Esophagus squamous epithelium (tissue), 5 donors: ENCODE measurements around the gene EFCAB6. TPM values are rescaled to one million over a fixed set of nuclear protein-coding genes. Genes with fewer than 3 reads are reported as not detected.

Experiments
- DNase-seq: peaks from one replicate; lab custom pipeline; 2025; lab: John Stamatoyannopoulos, UW
- H3K27ac ChIP-seq, 4 donors: fragments of 200-600 bp; sonication (generic); one replicate each; pipeline ENCODE4 v1.5.1; 2016 to 2019; ENCODE audit warnings: mild to moderate bottlenecking in 1 of 4
- H3K27me3 ChIP-seq, 4 donors: fragments of 200-600 bp; sonication (generic); 1 replicate in 3 of 4; 2 replicates in 1 of 4; pipeline versions ENCODE4 v1.5.1 to v1.6.0; 2017 to 2021; ENCODE audit warnings: antibody characterized with exemption in 1 of 4
- H3K36me3 ChIP-seq, 3 donors: fragments of 200-600 bp; sonication (generic); one replicate each; pipeline ENCODE4 v1.5.1; 2016 to 2019
- H3K4me1 ChIP-seq, 3 donors: fragments of 200-600 bp; sonication (generic); one replicate each; pipeline ENCODE4 v1.5.1; 2017 to 2019
- H3K4me3 ChIP-seq, 4 donors: fragments of 200-600 bp; sonication (generic); 1 replicate in 3 of 4; 2 replicates in 1 of 4; pipeline ENCODE4 v1.5.1; 2016 to 2019; ENCODE audit warnings: mild to moderate bottlenecking in 2 of 4, moderate library complexity in 1 of 4
- H3K9me3 ChIP-seq, 3 donors: fragments of 200-600 bp; sonication (generic); one replicate each; pipeline ENCODE4 v1.5.1; 2016 to 2019
- CTCF ChIP-seq, 6 experiments: fragments of 450-650 bp in 4 of 6; fragments of 200-600 bp in 2 of 6; sonication (generic) in 2 of 6; IDR thresholded peaks; one replicate each; pipeline ENCODE4 v1.5.1; 2016 to 2019; ENCODE audit warnings: antibody characterized with exemption in 6 of 6, mild to moderate bottlenecking in 4 of 6, moderate library complexity in 4 of 6
- POLR2A ChIP-seq, 4 donors: fragments of 450-650 bp; IDR thresholded peaks; one replicate each; pipeline ENCODE4 v1.6.1; 2017; ENCODE audit warnings: antibody characterized with exemption in 4 of 4, mild to moderate bottlenecking in 4 of 4, moderate library complexity in 3 of 4
- WGBS, 2 donors: methylation state at CpG; one replicate each; pipeline ENCODE4 v1.1.5; 2018; 5-methylcytosine and 5-hydroxymethylcytosine counted together
- intact Hi-C: fragments of 100-400 bp; cut with DNase I; formaldehyde crosslinking; loops from one replicate; pipeline ENCODE4 v1.15.0; 2022
- total RNA-seq, 4 donors: library from RNA; depleted of rRNA; stranded (reverse); fragments of >200 nt; gene quantifications; one replicate each; pipeline ENCODE4 v1.1.0, GENCODE V29; 2016
- donor health status: DM: yes; HTN: yes; CAD: no.

EFCAB6 gene
- total RNA-seq, 4 donors from 2014 or later = 0.22 to 1.5 (median 0.90) TPM

- Histone ChIP-seq H3K27ac (no peak overlapping the region), H3K4me3 (no peak overlapping the region), H3K9me3 (no peaks in the 10 kb centered on the region), H3K4me1 (no peaks in the 10 kb centered on the region), H3K27me3 (peaks cover 0 to 73% (median 0%) of the 10 kb centered on the region in 4 donors), H3K36me3 (no peaks in the 10 kb centered on the region)
- 56 to 100% methylated on average over 1 to 5 of the region's 14 CpGs for WGBS, 2 donors
- intact Hi-C loops = no loop called here
- no peak for TF ChIP-seq POLR2A (IDR thresholded peaks at IDR 0.05)
- TF ChIP-seq CTCF (IDR thresholded peaks at IDR 0.05) = no peak
- no peak for DNase-seq
These were observed 35.5 kb upstream of the EFCAB6 start for GRCh38 chr22:43847376-43848289.

GRCh38 chr22:43846966-43847365 lies 34.9 kb upstream of the EFCAB6 start:
- Histone ChIP-seq H3K4me3 (no peak overlapping the region), H3K36me3 (no peaks in the 10 kb centered on the region), H3K4me1 (no peaks in the 10 kb centered on the region), H3K27me3 (peaks cover 0 to 67% (median 0%) of the 10 kb centered on the region in 4 donors), H3K27ac (no peak overlapping the region), H3K9me3 (no peaks in the 10 kb centered on the region)
- no peak for TF ChIP-seq CTCF (IDR thresholded peaks at IDR 0.05)
- TF ChIP-seq POLR2A (IDR thresholded peaks at IDR 0.05) = no peak
- no peak for DNase-seq
- intact Hi-C loops = no loop called here
- WGBS, 2 donors = 68 to 75% methylated on average over 7 to 11 of the region's 11 CpGs

GRCh38 chr22:43845981-43846380 lies 33.9 kb upstream of the EFCAB6 start:
- WGBS, 2 donors = 80 to 91% methylated on average over 8 to 11 of the region's 11 CpGs
- TF ChIP-seq POLR2A (IDR thresholded peaks at IDR 0.05) (no peak), CTCF (IDR thresholded peaks at IDR 0.05) (no peak)
- no peak overlapping the region for H3K4me3 ChIP-seq
- no peaks in the 10 kb centered on the region for H3K4me1 ChIP-seq
- intact Hi-C loops = no loop called here
- H3K9me3 ChIP-seq = no peaks in the 10 kb centered on the region
- peaks cover 0 to 63% (median 0%) of the 10 kb centered on the region in 4 donors for H3K27me3 ChIP-seq
- H3K36me3 ChIP-seq = no peaks in the 10 kb centered on the region
- DNase-seq = no peak
- H3K27ac ChIP-seq = no peak overlapping the region

GRCh38 chr22:43844560-43845545 lies 32.7 kb upstream of the EFCAB6 start:
- TF ChIP-seq CTCF (IDR thresholded peaks at IDR 0.05) = no peak
- no peak for TF ChIP-seq POLR2A (IDR thresholded peaks at IDR 0.05)
- H3K27ac ChIP-seq = no peak overlapping the region
- intact Hi-C loops = no loop called here
- no peaks in the 10 kb centered on the region for H3K4me1 ChIP-seq
- peaks cover 0 to 57% (median 0%) of the 10 kb centered on the region in 4 donors for H3K27me3 ChIP-seq
- WGBS, 2 donors = 74 to 82% methylated on average over 4 to 10 of the region's 31 CpGs
- H3K9me3 ChIP-seq = no peaks in the 10 kb centered on the region
- H3K36me3 ChIP-seq = no peaks in the 10 kb centered on the region
- DNase-seq = no peak
- H3K4me3 ChIP-seq = no peak overlapping the region
